ENCODE data around the gene AMBP.

GRCh38 chr9:114092336-114092735 lies 14.2 kb upstream of the AMBP start:
- TF ChIP-seq, protein P1, sequence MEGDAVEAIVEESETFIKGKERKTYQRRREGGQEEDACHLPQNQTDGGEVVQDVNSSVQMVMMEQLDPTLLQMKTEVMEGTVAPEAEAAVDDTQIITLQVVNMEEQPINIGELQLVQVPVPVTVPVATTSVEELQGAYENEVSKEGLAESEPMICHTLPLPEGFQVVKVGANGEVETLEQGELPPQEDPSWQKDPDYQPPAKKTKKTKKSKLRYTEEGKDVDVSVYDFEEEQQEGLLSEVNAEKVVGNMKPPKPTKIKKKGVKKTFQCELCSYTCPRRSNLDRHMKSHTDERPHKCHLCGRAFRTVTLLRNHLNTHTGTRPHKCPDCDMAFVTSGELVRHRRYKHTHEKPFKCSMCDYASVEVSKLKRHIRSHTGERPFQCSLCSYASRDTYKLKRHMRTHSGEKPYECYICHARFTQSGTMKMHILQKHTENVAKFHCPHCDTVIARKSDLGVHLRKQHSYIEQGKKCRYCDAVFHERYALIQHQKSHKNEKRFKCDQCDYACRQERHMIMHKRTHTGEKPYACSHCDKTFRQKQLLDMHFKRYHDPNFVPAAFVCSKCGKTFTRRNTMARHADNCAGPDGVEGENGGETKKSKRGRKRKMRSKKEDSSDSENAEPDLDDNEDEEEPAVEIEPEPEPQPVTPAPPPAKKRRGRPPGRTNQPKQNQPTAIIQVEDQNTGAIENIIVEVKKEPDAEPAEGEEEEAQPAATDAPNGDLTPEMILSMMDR (IDR thresholded peaks at IDR 0.05; ENCODE audit: borderline replicate concordance, extremely low read depth, low read length, poor library complexity, severe bottlenecking) = no peak
- TF ChIP-seq EZH2 (IDR thresholded peaks at IDR 0.05; ENCODE audit: borderline replicate concordance, low read depth, low read length, severe bottlenecking) = no peak

Measured in DND-41 (cell line).